Esophagus mucosa (tissue), 1 donor: ENCODE results near the gene BICC1. TPM values are rescaled to one million over a fixed set of nuclear protein-coding genes. Genes with fewer than 3 reads are reported as not detected.

ENCODE experiments used
- ATAC-seq: fragments of 200-7000 bp; cut with Tn5 transposase; one replicate; pipeline ENCODE4 v1.9.1; 2020
- total RNA-seq: library from RNA; stranded (reverse); gene quantifications from one replicate; pipeline ENCODE4 v1.2.4, GENCODE V29; 2023
- donor health status: DM: yes; HTN: yes; CAD: no.

BICC1 gene
- total RNA-seq, 1 donor from 2014 or later = 0.32 TPM

- ATAC-seq = no peak
Observed at GRCh38 chr10:58868736-58869435, 356.2 kb downstream of the BICC1 start.

- no peak for ATAC-seq
Observed at GRCh38 chr10:58870070-58870469, 357.4 kb downstream of the BICC1 start.

GRCh38 chr10:58873161-58873560 lies 360.5 kb downstream of the BICC1 start:
- no peak for ATAC-seq

Other genes with a start within 250 kb of the BICC1 start
- 5.9 TPM for gene IPMK, start 245.0 kb upstream of the BICC1 start, total RNA-seq
- 32.8 TPM for gene CISD1, start 243.7 kb upstream of the BICC1 start, total RNA-seq
- 10.6 TPM for gene UBE2D1, start 177.9 kb upstream of the BICC1 start, total RNA-seq
- gene TFAM, start 127.5 kb upstream of the BICC1 start, total RNA-seq = 19.9 TPM